ENCODE data around the gene REL. TPM values are rescaled to one million over a fixed set of nuclear protein-coding genes. Genes with fewer than 3 reads are reported as not detected.

The REL gene
- total and polyA plus RNA-seq, 2 of the 4 experiments (the other 2 are of a cell fraction): 1.3 to 4.3 TPM

- ChIA-PET POLR2A (ENCODE audit: unreplicated experiment) (no interaction called here), CTCF (no interaction called here)
- Histone ChIP-seq H3K23ac (ENCODE audit: low read depth, low read length) (no peak overlapping the region), H3K9me1 (ENCODE audit: insufficient read depth, low read length) (no peaks in the 10 kb centered on the region), H3K4me1 (ENCODE audit: control insufficient read depth, insufficient read depth, low read length) (no peaks in the 10 kb centered on the region), H3K9me3 (ENCODE audit: control insufficient read depth, insufficient read depth, low read length) (no peaks in the 10 kb centered on the region), H2BK15ac (ENCODE audit: low read depth, low read length) (no peak overlapping the region), H2AK9ac (replicated peaks; ENCODE audit: low read depth, low read length, poor library complexity) (no peak overlapping the region), H3K9ac (ENCODE audit: low read depth, low read length) (no peak overlapping the region), H3K4me2 (ENCODE audit: low read depth, low read length) (no peak overlapping the region), H3K14ac (replicated peaks; ENCODE audit: low read depth, low read length) (no peak overlapping the region), H3K4me3 (ENCODE audit: insufficient read depth, low read depth, low read length) (no peak overlapping the region), H2AFZ (replicated peaks; ENCODE audit: low read length, poor library complexity) (no peak overlapping the region), H4K91ac (ENCODE audit: insufficient read depth, low read depth, low read length) (no peak overlapping the region), H3K36me3 (ENCODE audit: control insufficient read depth, insufficient read depth, low read length) (peaks cover 1% of the 10 kb centered on the region; the same call in 1 of the 2 replicates), H3K27me3 (ENCODE audit: control insufficient read depth, insufficient read depth, low read length) (no peaks in the 10 kb centered on the region), H3K79me1 (ENCODE audit: low read depth in 1 of 2, low read length in 2 of 2) (no peaks in the 10 kb centered on the region), H3K4ac (ENCODE audit: low read depth, low read length) (no peak overlapping the region), H3K27ac (ENCODE audit: insufficient read depth, low read length) (no peak overlapping the region), H2BK120ac (ENCODE audit: low read depth, low read length) (no peak overlapping the region), H2BK20ac (ENCODE audit: low read depth, low read length) (no peak overlapping the region), H2BK5ac (ENCODE audit: low read depth, low read length, poor library complexity, severe bottlenecking) (no peak overlapping the region), H4K8ac (ENCODE audit: low read depth in 2 of 2, low read length in 2 of 2) (no peak overlapping the region), H3K18ac (ENCODE audit: low read depth, low read length) (no peak overlapping the region), H3K56ac (ENCODE audit: extremely low read depth, insufficient read depth, low read length) (no peak overlapping the region), H4K20me1 (ENCODE audit: insufficient read depth, low read length) (no peaks in the 10 kb centered on the region), H4K5ac (ENCODE audit: low read depth, low read length) (no peak overlapping the region), H2AK5ac (ENCODE audit: low read depth, low read length) (no peak overlapping the region)
- ATAC-seq (ENCODE audit: low read depth): no peak
- no CpG with 5 or more reads among the region's 8 CpGs for WGBS, 2 experiments (ENCODE audit: extremely low coverage in 2 of 2, insufficient read length in 1 of 2)
- intact Hi-C loops (cut with micrococcal nuclease): no loop called here
- in situ Hi-C loops (cut with MboI; ENCODE audit: low sequenced_read_pairs): no loop called here
- BruUV-seq (replicated peaks): no TSS peak
- no peak for TF ChIP-seq CEBPB (IDR thresholded peaks at IDR 0.05; ENCODE audit: low read depth, low read length)
- no peak for TF ChIP-seq USF2 (IDR thresholded peaks at IDR 0.05; ENCODE audit: low read depth, low read length)
- TF ChIP-seq RFX5 (IDR thresholded peaks at IDR 0.05; ENCODE audit: low read depth, low read length): no peak
- TF ChIP-seq RCOR1 (IDR thresholded peaks at IDR 0.05; ENCODE audit: insufficient replicate concordance, low read length): no peak
- no peak for TF ChIP-seq BHLHE40 (IDR thresholded peaks at IDR 0.05; ENCODE audit: low read depth, low read length)
- no peak for TF ChIP-seq FOS (IDR thresholded peaks at IDR 0.05; ENCODE audit: low read depth, low read length)
- TF ChIP-seq MAFK (IDR thresholded peaks at IDR 0.05; ENCODE audit: low read depth, low read length): no peak
- TF ChIP-seq SMC3 (IDR thresholded peaks at IDR 0.05; ENCODE audit: low read depth, low read length): no peak
- no peak for TF ChIP-seq MXI1 (IDR thresholded peaks at IDR 0.05; ENCODE audit: borderline replicate concordance, low read depth, low read length)
- TF ChIP-seq RAD21 (IDR thresholded peaks at IDR 0.05; ENCODE audit: low read length): no peak
- no peak for TF ChIP-seq CTCF (conservative IDR thresholded peaks at IDR 0.05; ENCODE audit: low read depth, low read length)
- TF ChIP-seq MAZ (IDR thresholded peaks at IDR 0.05; ENCODE audit: borderline replicate concordance, low read depth, low read length): no peak
- dilution Hi-C loops (cut with HindIII; ENCODE audit: low sequenced_read_pairs, unreplicated experiment): no loop called here
- no peak for DNase-seq
These were observed 26.0 kb downstream of the REL start for GRCh38 chr2:60907329-60907728.

All from IMR-90 (cell line).